IPS-18c (cell line): Measurements from ENCODE around the gene FAM133A.

ENCODE experiments used
- H3K4me3 ChIP-seq: 2 replicates; pipeline ENCODE4 v1.7.0; 2013; ENCODE audit warnings: low read depth, mild to moderate bottlenecking, low read length, moderate library complexity; ENCODE audit not compliant: insufficient read depth
- H3K9me3 ChIP-seq: one replicate; pipeline ENCODE4 v1.6.1; 2013; ENCODE audit warnings: mild to moderate bottlenecking, low read length, moderate library complexity; ENCODE audit not compliant: control insufficient read depth, insufficient read depth

The FAM133A gene

DNA sequence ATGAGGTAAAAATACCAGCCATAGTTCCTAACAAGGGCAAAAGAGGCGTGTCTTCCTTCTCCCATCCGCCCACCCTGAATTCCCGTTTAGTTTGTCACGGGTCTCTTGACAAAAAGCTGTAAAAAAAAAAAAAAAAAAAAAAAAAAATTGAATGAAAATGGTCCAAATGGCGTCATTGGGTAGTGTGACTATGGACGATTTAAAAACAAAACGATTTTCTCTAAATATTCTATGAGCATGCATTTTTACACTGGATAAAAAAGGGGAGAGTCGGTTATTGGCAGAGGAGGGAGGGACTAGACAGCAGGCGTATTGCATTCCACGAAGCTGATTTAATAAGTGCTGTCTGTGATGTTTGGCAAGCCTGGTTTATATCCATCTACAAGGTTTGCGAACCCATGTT, at the start of gene FAM133A:
Gene FAM133A, plus strand, starts transcription at position 338 of the 403 bp plus-strand sequence. CDS start 35,214 bp downstream, outside the sequence.
- no peaks in the 10 kb centered on the region for H3K9me3 ChIP-seq
- peak within 1 kb of the TSS; percentile 74 for H3K4me3 ChIP-seq

DNA sequence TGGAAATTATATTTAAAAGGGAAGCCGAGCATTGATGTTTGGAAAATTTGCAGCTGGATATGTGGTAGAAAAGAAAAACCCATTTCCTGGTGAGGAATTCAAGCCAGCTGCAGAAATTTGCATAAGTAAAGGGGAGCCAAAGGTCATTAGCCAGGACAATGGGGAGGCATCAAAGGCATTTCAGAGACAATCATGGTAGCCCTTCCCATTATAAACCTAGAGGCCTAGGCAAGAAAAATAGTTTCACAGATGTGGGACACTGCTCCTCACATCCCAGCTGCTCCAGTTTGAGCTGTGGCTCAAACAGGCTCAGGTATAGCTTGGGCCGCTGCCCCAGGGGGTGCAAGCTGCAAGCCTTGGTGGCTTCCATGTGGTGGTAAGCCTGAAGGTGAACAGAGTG, 36.4 kb upstream of the FAM133A start:
- Histone ChIP-seq H3K4me3 (no peak overlapping the region), H3K9me3 (peaks cover 2% of the 10 kb centered on the region)

GRCh38 chrX:93649381-93649780, 24.6 kb upstream of the FAM133A start:
- H3K9me3 ChIP-seq: no peaks in the 10 kb centered on the region
- no peak overlapping the region for H3K4me3 ChIP-seq

GRCh38 chrX:93660575-93660974, 13.4 kb upstream of the FAM133A start:
- H3K4me3 ChIP-seq: no peak overlapping the region
- H3K9me3 ChIP-seq: no peaks in the 10 kb centered on the region

DNA sequence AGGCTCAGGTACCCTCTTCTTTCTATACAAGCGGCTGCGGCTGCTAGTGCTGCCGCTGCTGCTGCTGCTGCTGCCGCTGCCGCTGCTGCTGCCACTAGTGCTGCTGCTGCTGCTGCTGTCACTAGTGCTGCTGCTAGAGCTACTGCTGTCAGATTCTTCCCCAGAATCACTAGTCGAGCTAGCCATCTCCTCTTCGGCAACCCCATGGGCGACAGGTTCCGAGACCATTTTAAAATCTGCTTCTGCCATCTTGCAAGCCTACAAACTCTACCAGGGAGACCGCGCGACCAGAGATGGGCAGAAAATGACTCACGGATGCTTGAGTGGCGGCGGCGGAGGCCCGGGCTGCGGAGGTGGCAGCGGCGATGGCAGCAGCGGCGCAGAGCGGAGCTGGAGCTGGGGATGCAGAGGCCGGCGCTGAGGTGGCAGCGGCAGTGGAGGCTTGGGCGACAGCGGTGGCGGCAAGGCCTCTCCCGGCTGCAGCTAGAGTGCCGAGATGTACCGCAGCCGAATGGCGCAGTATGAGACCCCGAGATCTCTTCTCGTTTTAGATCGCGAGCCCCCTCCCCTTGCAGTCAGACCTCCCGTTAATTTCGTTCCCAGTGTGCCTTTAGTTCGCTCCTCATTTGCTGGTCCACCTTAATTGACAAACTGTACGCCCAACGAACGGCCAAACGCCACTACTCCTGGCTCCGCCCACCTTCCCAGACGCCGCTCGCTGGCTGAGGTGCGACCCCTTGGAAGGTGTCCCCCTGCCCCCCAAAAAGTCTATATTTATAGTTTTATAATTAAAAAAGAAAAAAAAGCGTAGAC, 744 bp upstream of the FAM133A start, which contains the start of gene NAP1L3:
Gene NAP1L3, minus strand, starts transcription at position 523 of the 813 bp plus-strand sequence. Its CDS starts 274 bp downstream, at position 249.
- peak within 1 kb of the TSS; percentile 74 for H3K4me3 ChIP-seq
- H3K9me3 ChIP-seq: no peaks in the 10 kb centered on the region

DNA sequence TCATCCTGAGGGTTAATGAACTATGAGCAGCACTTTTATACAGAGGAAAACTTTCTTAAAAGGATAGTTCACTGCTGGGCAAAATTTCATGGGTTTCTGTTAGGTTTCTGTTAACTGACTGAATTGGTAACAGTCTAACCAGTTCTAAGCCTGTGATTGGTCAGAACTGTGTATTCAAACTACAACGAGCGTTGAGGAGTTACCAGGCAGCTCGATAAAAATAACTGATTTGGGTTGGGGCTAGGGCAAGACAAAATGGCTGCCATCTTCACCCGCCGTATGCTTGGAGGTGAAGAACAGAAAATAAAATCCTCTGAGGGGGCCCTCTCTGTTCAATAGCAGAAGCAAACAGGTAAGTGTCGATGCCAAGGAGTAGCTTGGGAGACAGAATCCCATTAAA, 22.0 kb downstream of the FAM133A start:
- Histone ChIP-seq H3K9me3 (no peaks in the 10 kb centered on the region), H3K4me3 (no peak overlapping the region)

- Histone ChIP-seq H3K4me3 (no peak overlapping the region), H3K9me3 (no peaks in the 10 kb centered on the region)
Measured at GRCh38 chrX:93703701-93704100, 29.7 kb downstream of the FAM133A start.

- H3K9me3 ChIP-seq: no peaks in the 10 kb centered on the region
- H3K4me3 ChIP-seq: no peak overlapping the region
Measured at GRCh38 chrX:93711076-93711475, 37.1 kb downstream of the FAM133A start.

DNA sequence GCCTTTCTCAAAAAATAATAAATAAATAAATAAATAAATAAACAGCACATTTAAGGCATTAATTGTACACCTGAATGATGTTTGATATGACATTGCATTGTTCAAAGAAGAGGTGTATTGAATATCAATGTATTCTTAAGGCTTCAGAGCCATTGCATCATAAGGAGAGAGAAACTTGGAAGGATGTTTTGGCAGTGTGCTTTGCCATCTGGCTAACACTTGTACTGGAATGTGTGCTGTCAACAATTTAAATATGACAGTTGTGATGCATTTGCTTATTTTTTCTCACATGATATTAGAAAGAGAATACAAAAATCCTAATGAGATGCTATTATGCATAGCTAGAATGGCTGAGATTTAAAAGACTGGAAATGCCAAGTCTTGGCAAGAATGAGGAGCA, 67.8 kb downstream of the FAM133A start:
- Histone ChIP-seq H3K9me3 (no peaks in the 10 kb centered on the region), H3K4me3 (no peak overlapping the region)

DNA sequence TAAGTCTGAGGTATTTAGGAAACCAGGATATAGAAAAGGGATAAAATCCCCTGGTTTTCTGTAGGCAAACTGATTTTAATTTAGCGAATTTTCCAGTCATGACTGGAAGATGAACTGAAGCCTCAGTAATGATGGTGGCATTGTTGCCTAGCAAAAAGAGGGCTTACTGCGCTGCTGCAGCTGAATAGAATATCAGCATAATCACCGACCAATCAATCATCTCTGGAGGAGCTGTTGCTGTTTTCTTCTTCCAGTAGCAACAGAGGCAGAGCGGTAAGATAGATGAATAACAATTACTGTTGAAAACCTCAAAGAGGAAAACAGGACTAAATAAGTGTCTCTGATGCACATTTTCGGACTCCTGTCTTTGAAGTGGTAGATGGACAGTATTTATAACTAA, 86.2 kb downstream of the FAM133A start:
- no peaks in the 10 kb centered on the region for H3K9me3 ChIP-seq
- H3K4me3 ChIP-seq: no peak overlapping the region
